Esophagus mucosa (tissue), 1 donor: ENCODE data around the gene SCAMP1. TPM values are rescaled to one million over a fixed set of nuclear protein-coding genes. Genes with fewer than 3 reads are reported as not detected.
"Not testable (repeated sequence)": the region's sequence is repeated elsewhere in the genome, so short reads cannot be mapped to it uniquely, and the experiment has no call there.

Experiments used
- ATAC-seq: fragments of 200-7000 bp; cut with Tn5 transposase; one replicate; pipeline ENCODE4 v1.9.1; 2020
- total RNA-seq: library from RNA; stranded (reverse); gene quantifications from one replicate; pipeline ENCODE4 v1.2.4, GENCODE V29; 2023
- donor health status: DM: yes; HTN: yes; CAD: no.

Gene SCAMP1
- total RNA-seq, 1 donor from 2014 or later: 25.2 TPM

GRCh38 chr5:78362220-78362619, 1.8 kb downstream of the SCAMP1 start:
- no peak for ATAC-seq

GRCh38 chr5:78364005-78364404, 3.6 kb downstream of the SCAMP1 start:
- ATAC-seq: no peak

GRCh38 chr5:78367318-78367991, 7.0 kb downstream of the SCAMP1 start:
- ATAC-seq: no peak

GRCh38 chr5:78369680-78370079, 9.3 kb downstream of the SCAMP1 start:
- ATAC-seq: no peak

- no peak for ATAC-seq
Observed at GRCh38 chr5:78373231-78373630, 12.8 kb downstream of the SCAMP1 start.

- ATAC-seq: no peak
Observed at GRCh38 chr5:78376315-78376714, 15.9 kb downstream of the SCAMP1 start.

- ATAC-seq: no peak
Observed at GRCh38 chr5:78377056-78377717, 16.8 kb downstream of the SCAMP1 start.

GRCh38 chr5:78377718-78378105, 17.3 kb downstream of the SCAMP1 start:
- ATAC-seq: no peak

GRCh38 chr5:78387468-78388153, 27.2 kb downstream of the SCAMP1 start:
- no peak for ATAC-seq

GRCh38 chr5:78391357-78391756, 30.9 kb downstream of the SCAMP1 start:
- ATAC-seq: not testable (repeated sequence)

- ATAC-seq: no peak
Observed at GRCh38 chr5:78397831-78398230, 37.4 kb downstream of the SCAMP1 start.

- no peak for ATAC-seq
Observed at GRCh38 chr5:78399116-78399515, 38.7 kb downstream of the SCAMP1 start.

GRCh38 chr5:78404682-78405293, 44.4 kb downstream of the SCAMP1 start:
- no peak for ATAC-seq

GRCh38 chr5:78405829-78406750, 45.7 kb downstream of the SCAMP1 start:
- no peak for ATAC-seq

- ATAC-seq: no peak
Observed at GRCh38 chr5:78407458-78407857, 47.0 kb downstream of the SCAMP1 start.

GRCh38 chr5:78411586-78411985, 51.2 kb downstream of the SCAMP1 start:
- ATAC-seq: no peak

- ATAC-seq: no peak
Observed at GRCh38 chr5:78416677-78417425, 56.4 kb downstream of the SCAMP1 start.

GRCh38 chr5:78419396-78419795, 59.0 kb downstream of the SCAMP1 start:
- no peak for ATAC-seq

GRCh38 chr5:78420548-78420947, 60.1 kb downstream of the SCAMP1 start:
- no peak for ATAC-seq

GRCh38 chr5:78424665-78425064, 64.2 kb downstream of the SCAMP1 start:
- no peak for ATAC-seq

- no peak for ATAC-seq
Observed at GRCh38 chr5:78429332-78429980, 69.0 kb downstream of the SCAMP1 start.
